DND-41 (cell line): Measurements from ENCODE around the gene ADGRG6.

Experiments used
- EZH2 ChIP-seq: IDR thresholded peaks from 3 replicates; pipeline ENCODE4 v1.6.1; 2012; ENCODE audit warnings: borderline replicate concordance, low read depth, mild to moderate bottlenecking, moderate library complexity, low read length, inconsistent platforms; ENCODE audit not compliant: severe bottlenecking
- TF ChIP-seq, protein P1 (sequence below): IDR thresholded peaks from 2 replicates; pipeline ENCODE4 v1.5.1; 2012; ENCODE audit warnings: borderline replicate concordance, low read length, moderate library complexity, mild to moderate bottlenecking; ENCODE audit not compliant: poor library complexity, severe bottlenecking; ENCODE audit errors: extremely low read depth

DNA sequence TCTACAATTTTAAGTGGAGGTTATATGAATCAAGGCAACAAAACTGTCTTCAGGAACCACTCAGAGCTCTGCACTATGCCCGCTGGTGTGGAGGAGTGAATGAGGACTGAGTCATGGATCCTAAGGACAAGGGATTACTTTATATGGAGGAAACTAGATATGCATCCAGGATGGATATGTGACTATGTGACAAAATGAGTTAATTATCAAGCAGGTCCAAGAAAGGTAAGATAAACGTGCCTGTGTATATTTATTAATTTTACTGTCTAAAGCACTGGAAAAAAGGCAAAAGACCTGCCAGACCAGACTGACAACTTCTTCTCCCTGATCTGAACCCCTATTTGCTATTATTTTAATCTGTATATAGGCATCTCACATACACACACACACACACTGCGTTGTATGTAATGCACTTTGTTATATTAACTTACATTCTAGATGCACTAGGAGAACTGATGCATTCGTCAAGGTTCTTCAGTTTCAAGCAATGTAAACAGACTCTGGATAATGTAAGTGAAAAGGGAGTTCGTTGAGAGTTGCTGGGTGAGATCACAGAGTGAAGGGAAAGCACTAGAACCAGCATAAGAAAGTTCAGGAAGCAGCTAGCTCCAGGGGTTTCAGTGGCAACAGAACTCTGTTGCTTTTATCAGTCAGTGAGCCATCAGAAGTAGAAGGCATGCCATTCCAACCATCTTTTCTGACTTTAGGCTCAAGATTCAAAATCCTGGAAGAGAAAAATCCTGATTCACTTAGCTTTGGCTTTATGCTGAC lies 26.4 kb upstream of the ADGRG6 start:
- TF ChIP-seq, protein P1, sequence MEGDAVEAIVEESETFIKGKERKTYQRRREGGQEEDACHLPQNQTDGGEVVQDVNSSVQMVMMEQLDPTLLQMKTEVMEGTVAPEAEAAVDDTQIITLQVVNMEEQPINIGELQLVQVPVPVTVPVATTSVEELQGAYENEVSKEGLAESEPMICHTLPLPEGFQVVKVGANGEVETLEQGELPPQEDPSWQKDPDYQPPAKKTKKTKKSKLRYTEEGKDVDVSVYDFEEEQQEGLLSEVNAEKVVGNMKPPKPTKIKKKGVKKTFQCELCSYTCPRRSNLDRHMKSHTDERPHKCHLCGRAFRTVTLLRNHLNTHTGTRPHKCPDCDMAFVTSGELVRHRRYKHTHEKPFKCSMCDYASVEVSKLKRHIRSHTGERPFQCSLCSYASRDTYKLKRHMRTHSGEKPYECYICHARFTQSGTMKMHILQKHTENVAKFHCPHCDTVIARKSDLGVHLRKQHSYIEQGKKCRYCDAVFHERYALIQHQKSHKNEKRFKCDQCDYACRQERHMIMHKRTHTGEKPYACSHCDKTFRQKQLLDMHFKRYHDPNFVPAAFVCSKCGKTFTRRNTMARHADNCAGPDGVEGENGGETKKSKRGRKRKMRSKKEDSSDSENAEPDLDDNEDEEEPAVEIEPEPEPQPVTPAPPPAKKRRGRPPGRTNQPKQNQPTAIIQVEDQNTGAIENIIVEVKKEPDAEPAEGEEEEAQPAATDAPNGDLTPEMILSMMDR: no peak
- TF ChIP-seq EZH2: no peak
